Measurements from ENCODE around the gene OLFM1. TPM values are rescaled to one million over a fixed set of nuclear protein-coding genes. Genes with fewer than 3 reads are reported as not detected.

The OLFM1 gene
- total RNA-seq, 1 donor from 2014 or later = 5.5 TPM

DNA sequence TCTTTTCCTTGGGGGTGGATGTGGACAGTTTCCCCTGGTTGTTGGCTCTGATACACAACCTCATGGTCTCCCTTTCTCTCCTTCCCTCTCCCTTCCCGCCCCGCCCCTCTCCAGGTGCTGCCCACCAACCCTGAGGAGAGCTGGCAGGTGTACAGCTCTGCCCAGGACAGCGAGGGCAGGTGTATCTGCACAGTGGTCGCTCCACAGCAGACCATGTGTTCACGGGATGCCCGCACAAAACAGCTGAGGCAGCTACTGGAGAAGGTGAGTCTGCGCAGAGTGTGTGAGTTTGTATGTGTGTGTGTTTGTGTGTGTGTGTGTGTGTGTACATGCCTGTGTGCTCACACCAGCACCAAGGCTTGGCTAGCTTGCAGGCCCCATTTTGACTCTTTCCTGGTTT, 2.6 kb downstream of the OLFM1 start:
- Histone ChIP-seq H4K20me1 (ENCODE audit: insufficient read depth, low read length) (no peaks in the 10 kb centered on the region), H2AFZ (ENCODE audit: low read depth, low read length) (no peak overlapping the region), H3K4me1 (ENCODE audit: insufficient read depth, low read length) (no peaks in the 10 kb centered on the region), H3K9ac (ENCODE audit: low read length) (no peak overlapping the region), H3K36me3 (ENCODE audit: insufficient read depth, low read length) (no peaks in the 10 kb centered on the region), H3K79me2 (ENCODE audit: insufficient read depth, low read length) (no peaks in the 10 kb centered on the region), H3K4me3 (ENCODE audit: insufficient read depth, low read depth, low read length) (no peak overlapping the region), H3K27ac (ENCODE audit: low read depth, low read length) (no peak overlapping the region), H3K27me3 (ENCODE audit: insufficient read depth, low read length) (peaks cover 21% of the 10 kb centered on the region), H3K9me3 (ENCODE audit: insufficient read depth, low read depth, low read length) (peaks cover 5% of the 10 kb centered on the region), H3K4me2 (ENCODE audit: low read length) (no peak overlapping the region)
- no peaks in the 10 kb centered on the region for H3K9me3 Mint-ChIP-seq (ENCODE audit: unreplicated experiment)
- peaks cover 1% of the 10 kb centered on the region for H3K4me1 Mint-ChIP-seq (ENCODE audit: low read depth, unreplicated experiment)
- H3K36me3 Mint-ChIP-seq (ENCODE audit: low read depth, unreplicated experiment) = no peaks in the 10 kb centered on the region
- no peak overlapping the region for H3K4me3 Mint-ChIP-seq (ENCODE audit: unreplicated experiment)
- H3K27ac Mint-ChIP-seq (ENCODE audit: unreplicated experiment) = no peak overlapping the region
- DNase-seq (ENCODE audit: low read depth) (no peak), FAIRE-seq (no peak)
- peaks cover 57% of the 10 kb centered on the region for H3K27me3 Mint-ChIP-seq (ENCODE audit: low read depth, unreplicated experiment)
- TF ChIP-seq, protein P1, sequence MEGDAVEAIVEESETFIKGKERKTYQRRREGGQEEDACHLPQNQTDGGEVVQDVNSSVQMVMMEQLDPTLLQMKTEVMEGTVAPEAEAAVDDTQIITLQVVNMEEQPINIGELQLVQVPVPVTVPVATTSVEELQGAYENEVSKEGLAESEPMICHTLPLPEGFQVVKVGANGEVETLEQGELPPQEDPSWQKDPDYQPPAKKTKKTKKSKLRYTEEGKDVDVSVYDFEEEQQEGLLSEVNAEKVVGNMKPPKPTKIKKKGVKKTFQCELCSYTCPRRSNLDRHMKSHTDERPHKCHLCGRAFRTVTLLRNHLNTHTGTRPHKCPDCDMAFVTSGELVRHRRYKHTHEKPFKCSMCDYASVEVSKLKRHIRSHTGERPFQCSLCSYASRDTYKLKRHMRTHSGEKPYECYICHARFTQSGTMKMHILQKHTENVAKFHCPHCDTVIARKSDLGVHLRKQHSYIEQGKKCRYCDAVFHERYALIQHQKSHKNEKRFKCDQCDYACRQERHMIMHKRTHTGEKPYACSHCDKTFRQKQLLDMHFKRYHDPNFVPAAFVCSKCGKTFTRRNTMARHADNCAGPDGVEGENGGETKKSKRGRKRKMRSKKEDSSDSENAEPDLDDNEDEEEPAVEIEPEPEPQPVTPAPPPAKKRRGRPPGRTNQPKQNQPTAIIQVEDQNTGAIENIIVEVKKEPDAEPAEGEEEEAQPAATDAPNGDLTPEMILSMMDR (IDR thresholded peaks at IDR 0.05; ENCODE audit: insufficient read depth, low read depth, low read length) = no peak
- no peak for TF ChIP-seq EZH2 (IDR thresholded peaks at IDR 0.05; ENCODE audit: insufficient read depth, low read length)

GRCh38 chr9:135090547-135090946, 3.1 kb downstream of the OLFM1 start:
- Mint-ChIP-seq H3K4me3 (ENCODE audit: unreplicated experiment) (no peak overlapping the region), H3K4me1 (ENCODE audit: low read depth, unreplicated experiment) (peaks cover 1% of the 10 kb centered on the region), H3K36me3 (ENCODE audit: low read depth, unreplicated experiment) (no peaks in the 10 kb centered on the region), H3K9me3 (ENCODE audit: unreplicated experiment) (no peaks in the 10 kb centered on the region), H3K27me3 (ENCODE audit: low read depth, unreplicated experiment) (peaks cover 58% of the 10 kb centered on the region), H3K27ac (ENCODE audit: unreplicated experiment) (no peak overlapping the region)
- FAIRE-seq (no peak), DNase-seq (ENCODE audit: low read depth) (no peak)
- H3K4me2 ChIP-seq (ENCODE audit: low read length) = no peak overlapping the region
- no peaks in the 10 kb centered on the region for H3K4me1 ChIP-seq (ENCODE audit: insufficient read depth, low read length)
- H3K27me3 ChIP-seq (ENCODE audit: insufficient read depth, low read length) = peaks cover 18% of the 10 kb centered on the region
- no peak for TF ChIP-seq EZH2 (IDR thresholded peaks at IDR 0.05; ENCODE audit: insufficient read depth, low read length)
- TF ChIP-seq, protein P1 (IDR thresholded peaks at IDR 0.05; ENCODE audit: insufficient read depth, low read depth, low read length) = no peak
- H3K4me3 ChIP-seq (ENCODE audit: insufficient read depth, low read depth, low read length) = no peak overlapping the region
- no peak overlapping the region for H2AFZ ChIP-seq (ENCODE audit: low read depth, low read length)
- H4K20me1 ChIP-seq (ENCODE audit: insufficient read depth, low read length) = no peaks in the 10 kb centered on the region
- no peaks in the 10 kb centered on the region for H3K36me3 ChIP-seq (ENCODE audit: insufficient read depth, low read length)
- H3K9me3 ChIP-seq (ENCODE audit: insufficient read depth, low read depth, low read length) = peaks cover 5% of the 10 kb centered on the region
- no peak overlapping the region for H3K9ac ChIP-seq (ENCODE audit: low read length)
- H3K79me2 ChIP-seq (ENCODE audit: insufficient read depth, low read length) = no peaks in the 10 kb centered on the region
- H3K27ac ChIP-seq (ENCODE audit: low read depth, low read length) = no peak overlapping the region

DNA sequence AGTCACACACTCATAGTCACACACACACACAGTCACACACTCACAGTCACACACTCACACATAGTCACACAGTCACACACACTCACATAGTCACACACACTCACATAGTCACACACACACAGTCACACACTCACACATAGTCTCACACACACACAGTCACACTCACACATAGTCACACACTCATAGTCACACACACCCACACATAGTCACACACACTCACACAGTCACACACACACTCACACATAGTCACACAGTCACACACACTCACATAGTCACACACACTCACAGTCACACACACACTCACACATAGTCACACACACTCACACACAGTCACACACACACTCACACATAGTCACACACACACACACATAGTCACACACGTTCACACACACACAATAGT, 4.1 kb downstream of the OLFM1 start:
- no peak for FAIRE-seq

More for the DNA sequence above, 4.1 kb downstream of the OLFM1 start:
- Histone ChIP-seq H3K27ac (ENCODE audit: low read depth, low read length) (no peak overlapping the region), H3K4me1 (ENCODE audit: insufficient read depth, low read length) (no peaks in the 10 kb centered on the region), H4K20me1 (ENCODE audit: insufficient read depth, low read length) (no peaks in the 10 kb centered on the region), H3K9me3 (ENCODE audit: insufficient read depth, low read depth, low read length) (peaks cover 5% of the 10 kb centered on the region), H3K9ac (ENCODE audit: low read length) (no peak overlapping the region), H3K4me3 (ENCODE audit: insufficient read depth, low read depth, low read length) (no peak overlapping the region), H3K36me3 (ENCODE audit: insufficient read depth, low read length) (no peaks in the 10 kb centered on the region), H2AFZ (ENCODE audit: low read depth, low read length) (no peak overlapping the region), H3K79me2 (ENCODE audit: insufficient read depth, low read length) (no peaks in the 10 kb centered on the region), H3K4me2 (ENCODE audit: low read length) (no peak overlapping the region), H3K27me3 (ENCODE audit: insufficient read depth, low read length) (peaks cover 10% of the 10 kb centered on the region)
- DNase-seq (ENCODE audit: low read depth) = no peak
- H3K27ac Mint-ChIP-seq (ENCODE audit: unreplicated experiment) = no peak overlapping the region
- H3K36me3 Mint-ChIP-seq (ENCODE audit: low read depth, unreplicated experiment) = no peaks in the 10 kb centered on the region
- TF ChIP-seq, protein P1 (IDR thresholded peaks at IDR 0.05; ENCODE audit: insufficient read depth, low read depth, low read length) = no peak
- no peak for TF ChIP-seq EZH2 (IDR thresholded peaks at IDR 0.05; ENCODE audit: insufficient read depth, low read length)
- no peaks in the 10 kb centered on the region for H3K4me1 Mint-ChIP-seq (ENCODE audit: low read depth, unreplicated experiment)
- H3K4me3 Mint-ChIP-seq (ENCODE audit: unreplicated experiment) = no peak overlapping the region
- H3K9me3 Mint-ChIP-seq (ENCODE audit: unreplicated experiment) = no peaks in the 10 kb centered on the region
- H3K27me3 Mint-ChIP-seq (ENCODE audit: low read depth, unreplicated experiment) = peaks cover 52% of the 10 kb centered on the region

All from astrocyte (in vitro differentiated cells and primary cell).